Fibroblast of lung (primary cell): ENCODE results near the gene TMEM143. TPM values are rescaled to one million over a fixed set of nuclear protein-coding genes. Genes with fewer than 3 reads are reported as not detected.

Experiments
- DNase-seq, 2 donors: peaks; one replicate each; pipeline versions ENCODE4 v3.0.0 to v3.0.0-alpha.2; 2010; ENCODE audit warnings: low read depth in 2 of 2
- H2AFZ ChIP-seq: 2 replicates; pipeline ENCODE4 v1.5.1; 2012; ENCODE audit warnings: low read length, control low read depth, inconsistent platforms
- H3K27ac ChIP-seq: 2 replicates; pipeline ENCODE4 v1.5.1; 2011; ENCODE audit warnings: low read length, control low read depth; ENCODE audit not compliant: insufficient read depth
- H3K27me3 ChIP-seq: 2 replicates; pipeline ENCODE4 v1.5.1; 2011; ENCODE audit warnings: mild to moderate bottlenecking, low read length; ENCODE audit not compliant: control insufficient read depth, insufficient read depth
- H3K36me3 ChIP-seq: 2 replicates; pipeline ENCODE4 v1.5.1; 2011; ENCODE audit warnings: low read length; ENCODE audit not compliant: control insufficient read depth, insufficient read depth
- H3K4me1 ChIP-seq: 2 replicates; pipeline ENCODE4 v1.5.1; 2011; ENCODE audit warnings: low read length; ENCODE audit not compliant: control insufficient read depth, insufficient read depth; ENCODE audit errors: extremely low read depth
- H3K4me2 ChIP-seq: 2 replicates; pipeline ENCODE4 v1.5.1; 2011; ENCODE audit warnings: low read length, control low read depth; ENCODE audit not compliant: insufficient read depth; ENCODE audit errors: extremely low read depth
- H3K4me3 ChIP-seq, 4 experiments: fragments of 200-600 bp in 1 of 4; sonication (generic) in 1 of 4; replicated peaks in 1 of 4; 2 replicates each; pipeline ENCODE4 v1.5.1; 2011 to 2016; ENCODE audit warnings: low read length in 4 of 4, low read depth in 3 of 4, mild to moderate bottlenecking in 3 of 4, control low read depth in 2 of 4, inconsistent platforms in 1 of 4, mixed read lengths in 1 of 4; ENCODE audit not compliant: insufficient read depth in 1 of 4; ENCODE audit errors: control extremely low read depth in 1 of 4
- H3K79me2 ChIP-seq: 2 replicates; pipeline ENCODE4 v1.5.1; 2012; ENCODE audit warnings: mild to moderate bottlenecking, low read length, inconsistent platforms; ENCODE audit not compliant: control insufficient read depth, insufficient read depth
- H3K9ac ChIP-seq: 2 replicates; pipeline ENCODE4 v1.5.1; 2011; ENCODE audit warnings: mild to moderate bottlenecking, low read length, control low read depth; ENCODE audit not compliant: insufficient read depth
- H3K9me3 ChIP-seq: 2 replicates; pipeline ENCODE4 v1.5.1; 2012; ENCODE audit warnings: low read depth, low read length; ENCODE audit not compliant: control insufficient read depth, insufficient read depth
- H4K20me1 ChIP-seq: 2 replicates; pipeline ENCODE4 v1.5.1; 2011; ENCODE audit warnings: low read length; ENCODE audit not compliant: control insufficient read depth, insufficient read depth; ENCODE audit errors: extremely low read depth
- EZH2 ChIP-seq: IDR thresholded peaks from 2 replicates; pipeline ENCODE4 v1.5.1; 2012; ENCODE audit warnings: low read length, control low read depth, mild to moderate bottlenecking; ENCODE audit errors: missing control alignments
- polyA plus RNA-seq, 2 donors: library from polyadenylated mRNA; depleted of rRNA in 1 of 2; stranded (reverse) in 1 of 2; unstranded in 1 of 2; fragments of >200 nt; gene quantifications; 2 replicates each; pipeline ENCODE4 v1.2.1, GENCODE V29; 2011 to 2012; ENCODE audit warnings: missing spikeins in 1 of 2
- total RNA-seq: library from RNA; depleted of rRNA; stranded (reverse); fragments of >200 nt; gene quantifications from 2 replicates; pipeline ENCODE4 v1.2.1, GENCODE V29; 2014
- TF ChIP-seq, protein P1 (sequence below), 2 donors: IDR thresholded peaks in 1 of 2; conservative IDR thresholded peaks in 1 of 2; 1 replicate in 1 of 2; 2 replicates in 1 of 2; pipeline ENCODE4 v1.5.1; 2011 to 2012; ENCODE audit warnings: low read length in 2 of 2, control low read depth in 1 of 2, inconsistent platforms in 1 of 2, low read depth in 1 of 2, mild to moderate bottlenecking in 1 of 2

Gene TMEM143
- total and polyA plus RNA-seq, 2 donors (not counting 1 experiment from before 2014, with no cell fraction given): 4.0 to 8.3 TPM

DNA sequence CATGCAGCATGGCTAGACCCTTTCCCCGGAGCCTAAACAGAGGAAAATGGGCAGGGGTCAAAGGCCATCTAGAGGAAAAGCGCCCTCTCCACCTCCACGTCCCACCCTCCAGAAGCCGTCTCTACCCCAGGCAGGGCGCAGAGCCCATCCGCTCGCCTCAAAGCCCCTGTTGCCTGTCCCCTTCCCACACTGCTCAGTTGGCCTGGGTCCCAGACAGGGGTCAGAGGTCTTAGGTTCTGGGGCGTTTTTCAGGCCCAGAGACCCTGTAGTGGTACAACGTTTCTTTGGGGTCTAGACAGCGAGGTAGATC lies 285 bp downstream of the TMEM143 start:
- Histone ChIP-seq H4K20me1 (no peaks in the 10 kb centered on the region), H3K4me3 (peak overlapping the region; percentile 79 to 94 (median 82)), H3K9me3 (no peaks in the 10 kb centered on the region), H3K27me3 (no peaks in the 10 kb centered on the region), H3K4me2 (peak overlapping the region; percentile 100), H3K27ac (peak overlapping the region; percentile 82), H3K79me2 (no peaks in the 10 kb centered on the region), H3K4me1 (peaks cover 6% of the 10 kb centered on the region), H2AFZ (peak overlapping the region; percentile 50), H3K9ac (peak overlapping the region; percentile 62), H3K36me3 (no peaks in the 10 kb centered on the region)
- TF ChIP-seq EZH2: no peak
- TF ChIP-seq, protein P1, sequence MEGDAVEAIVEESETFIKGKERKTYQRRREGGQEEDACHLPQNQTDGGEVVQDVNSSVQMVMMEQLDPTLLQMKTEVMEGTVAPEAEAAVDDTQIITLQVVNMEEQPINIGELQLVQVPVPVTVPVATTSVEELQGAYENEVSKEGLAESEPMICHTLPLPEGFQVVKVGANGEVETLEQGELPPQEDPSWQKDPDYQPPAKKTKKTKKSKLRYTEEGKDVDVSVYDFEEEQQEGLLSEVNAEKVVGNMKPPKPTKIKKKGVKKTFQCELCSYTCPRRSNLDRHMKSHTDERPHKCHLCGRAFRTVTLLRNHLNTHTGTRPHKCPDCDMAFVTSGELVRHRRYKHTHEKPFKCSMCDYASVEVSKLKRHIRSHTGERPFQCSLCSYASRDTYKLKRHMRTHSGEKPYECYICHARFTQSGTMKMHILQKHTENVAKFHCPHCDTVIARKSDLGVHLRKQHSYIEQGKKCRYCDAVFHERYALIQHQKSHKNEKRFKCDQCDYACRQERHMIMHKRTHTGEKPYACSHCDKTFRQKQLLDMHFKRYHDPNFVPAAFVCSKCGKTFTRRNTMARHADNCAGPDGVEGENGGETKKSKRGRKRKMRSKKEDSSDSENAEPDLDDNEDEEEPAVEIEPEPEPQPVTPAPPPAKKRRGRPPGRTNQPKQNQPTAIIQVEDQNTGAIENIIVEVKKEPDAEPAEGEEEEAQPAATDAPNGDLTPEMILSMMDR (conservative IDR thresholded peaks at IDR 0.05 in 1 of 2, IDR thresholded peaks at IDR 0.05 in 1 of 2; ENCODE audit: low read depth in 1 of 2, low read length in 2 of 2): no peak
- no peak for DNase-seq

DNA sequence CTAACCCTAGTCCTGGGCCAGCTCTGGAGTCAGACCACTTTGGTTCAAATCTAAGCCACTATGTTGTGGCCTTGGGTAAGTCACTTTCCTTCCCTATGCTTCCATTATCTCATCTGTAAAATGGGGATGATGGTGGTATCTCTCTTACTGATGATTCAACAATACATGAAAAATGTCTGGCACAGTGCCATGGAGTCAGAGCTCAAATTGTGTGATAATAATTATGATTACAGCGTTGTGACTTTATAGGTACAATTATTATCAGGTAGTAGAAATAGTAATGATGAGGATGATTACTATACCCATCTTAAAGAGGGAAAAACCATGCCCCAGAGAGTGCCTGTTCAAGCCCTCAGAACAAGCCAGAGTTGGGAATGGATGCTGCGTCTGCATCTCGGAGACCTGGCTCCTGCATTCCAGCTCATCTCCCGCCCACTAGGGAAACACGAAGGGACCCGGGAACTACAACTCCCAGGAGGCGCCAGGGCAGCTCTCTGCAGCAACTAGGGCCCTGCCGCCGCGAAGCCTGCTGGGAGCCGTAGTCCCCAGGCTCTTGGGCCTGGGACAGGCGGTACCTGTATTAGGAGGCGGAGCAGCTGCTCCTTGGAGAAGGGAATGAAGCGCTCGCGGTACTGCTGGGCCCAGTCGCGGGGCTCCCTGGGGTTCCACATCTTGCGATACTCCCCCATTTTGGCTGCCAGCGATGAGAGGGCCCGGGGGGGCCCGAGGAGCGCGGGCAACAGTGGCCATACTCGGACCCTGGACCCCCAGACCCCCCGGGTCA lies 832 bp downstream of the TMEM143 start:
- peak; percentile 90 to 95 for DNase-seq
- peak overlapping the region; percentile 79 to 94 (median 82) for H3K4me3 ChIP-seq
- H3K4me1 ChIP-seq: peaks cover 6% of the 10 kb centered on the region
- H3K79me2 ChIP-seq: no peaks in the 10 kb centered on the region
- H3K36me3 ChIP-seq: no peaks in the 10 kb centered on the region
- H4K20me1 ChIP-seq: no peaks in the 10 kb centered on the region
- peak overlapping the region; percentile 50 for H2AFZ ChIP-seq
- TF ChIP-seq EZH2: no peak
- TF ChIP-seq, protein P1 (conservative IDR thresholded peaks at IDR 0.05 in 1 of 2, IDR thresholded peaks at IDR 0.05 in 1 of 2; ENCODE audit: low read depth in 1 of 2, low read length in 2 of 2): no peak
- H3K9me3 ChIP-seq: no peaks in the 10 kb centered on the region
- peak overlapping the region; percentile 62 for H3K9ac ChIP-seq
- peak overlapping the region; percentile 100 for H3K4me2 ChIP-seq
- H3K27ac ChIP-seq: peak overlapping the region; percentile 82
- no peaks in the 10 kb centered on the region for H3K27me3 ChIP-seq

DNA sequence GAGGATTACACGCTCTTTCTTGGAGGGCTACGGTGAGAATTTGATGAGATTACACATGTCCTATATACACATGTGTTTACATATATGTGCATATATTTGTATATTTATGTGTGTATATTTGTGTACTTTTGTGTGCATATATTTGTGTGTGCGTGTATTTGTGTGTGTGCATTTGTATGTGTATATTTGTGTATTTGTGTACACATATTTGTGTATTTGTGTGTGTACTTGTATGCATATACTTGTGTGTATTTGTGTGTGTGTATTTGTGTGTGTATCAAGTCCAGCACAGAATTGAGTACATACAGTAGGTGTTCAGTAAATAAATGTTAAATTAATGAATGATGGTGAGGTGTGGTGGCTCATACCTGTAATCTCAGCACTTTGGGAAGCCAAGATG lies 1.8 kb downstream of the TMEM143 start:
- Histone ChIP-seq H3K79me2 (no peaks in the 10 kb centered on the region), H3K36me3 (no peaks in the 10 kb centered on the region), H3K4me1 (peaks cover 6% of the 10 kb centered on the region), H3K27ac (no peak overlapping the region), H4K20me1 (no peaks in the 10 kb centered on the region), H3K9ac (no peak overlapping the region), H3K4me3 (no peak overlapping the region), H2AFZ (no peak overlapping the region), H3K9me3 (no peaks in the 10 kb centered on the region), H3K27me3 (no peaks in the 10 kb centered on the region), H3K4me2 (no peak overlapping the region)
- DNase-seq: no peak
- TF ChIP-seq EZH2: no peak
- TF ChIP-seq, protein P1 (conservative IDR thresholded peaks at IDR 0.05 in 1 of 2, IDR thresholded peaks at IDR 0.05 in 1 of 2; ENCODE audit: low read depth in 1 of 2, low read length in 2 of 2): no peak
